Measurements from ENCODE around the gene DOK6. TPM values are rescaled to one million over a fixed set of nuclear protein-coding genes. Genes with fewer than 3 reads are reported as not detected.

The DOK6 gene
- total RNA-seq, 2 experiments from 2014 or later, result not detected

DNA sequence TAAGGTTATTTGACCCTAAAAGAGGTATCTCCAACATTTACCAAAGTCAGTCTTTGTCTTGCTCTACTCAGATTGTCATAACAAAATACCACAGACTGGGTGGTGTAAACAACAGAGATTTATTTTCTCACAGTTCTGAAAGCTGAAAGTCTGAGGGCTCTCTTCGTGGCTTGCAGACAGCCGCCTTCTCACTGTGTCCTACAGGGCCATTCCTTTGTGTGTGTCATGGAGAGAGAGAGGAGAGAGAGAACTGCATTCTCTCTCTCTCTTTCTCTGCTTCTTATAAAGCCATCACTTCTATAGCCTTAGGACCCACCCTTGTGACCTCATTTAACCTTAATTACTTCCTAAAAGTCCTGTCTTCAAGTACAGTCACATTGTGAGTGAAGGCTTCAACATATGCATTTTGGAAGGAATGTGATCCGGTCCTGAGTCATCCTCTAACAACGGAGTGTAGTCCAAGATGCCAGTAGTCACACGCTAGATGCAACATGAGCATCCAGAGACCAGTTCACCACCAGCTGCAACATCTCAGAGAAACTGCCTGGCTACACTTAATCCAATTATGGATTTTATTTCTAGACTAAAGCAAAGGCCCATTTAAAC lies 416.8 kb downstream of the DOK6 start:
- H3K36me3 Mint-ChIP-seq (ENCODE audit: low read depth), result peaks cover 64% of the 10 kb centered on the region
- CTCF ChIA-PET, result no interaction called here
- intact Hi-C loops (cut with DNase I, micrococcal nuclease), result no loop called here
- H3K4me3 ChIP-seq (ENCODE audit: low read length), result no peak overlapping the region
- no peak overlapping the region for H3K4me3 Mint-ChIP-seq
- DNase-seq (no peak), ATAC-seq (ENCODE audit: poor library complexity) (no peak)
- no peaks in the 10 kb centered on the region for H3K9me3 ChIP-seq (ENCODE audit: control insufficient read depth in 1 of 2, insufficient read depth in 1 of 2, low read length in 2 of 2)
- H3K4me1 Mint-ChIP-seq (ENCODE audit: low read depth), result no peaks in the 10 kb centered on the region
- H3K36me3 ChIP-seq (ENCODE audit: insufficient read depth, low read length), result no peaks in the 10 kb centered on the region
- no peak for TF ChIP-seq CTCF (IDR thresholded peaks at IDR 0.05)
- H3K27ac ChIP-seq (ENCODE audit: low read depth in 1 of 2, low read length in 2 of 2), result no peak overlapping the region
- H3K27me3 ChIP-seq (ENCODE audit: control insufficient read depth in 1 of 2, insufficient read depth in 2 of 2, low read length in 2 of 2), result no peaks in the 10 kb centered on the region
- H3K27me3 Mint-ChIP-seq, result no peaks in the 10 kb centered on the region
- POLR2A ChIA-PET, result no interaction called here
- no peaks in the 10 kb centered on the region for H3K4me1 ChIP-seq (ENCODE audit: insufficient read depth, low read length)
- no peak overlapping the region for H3K27ac Mint-ChIP-seq
- H3K9me3 Mint-ChIP-seq, result no peaks in the 10 kb centered on the region

GRCh38 chr18:69819460-69819859 lies 418.8 kb downstream of the DOK6 start:
- H3K36me3 ChIP-seq (ENCODE audit: insufficient read depth, low read length), result peaks cover 3% of the 10 kb centered on the region
- H3K27me3 ChIP-seq (ENCODE audit: control insufficient read depth in 1 of 2, insufficient read depth in 2 of 2, low read length in 2 of 2), result no peaks in the 10 kb centered on the region
- H3K9me3 Mint-ChIP-seq, result no peaks in the 10 kb centered on the region
- ATAC-seq (ENCODE audit: poor library complexity), result no peak
- no peaks in the 10 kb centered on the region for H3K27me3 Mint-ChIP-seq
- H3K4me3 Mint-ChIP-seq, result no peak overlapping the region
- TF ChIP-seq CTCF (IDR thresholded peaks at IDR 0.05), result no peak
- H3K4me3 ChIP-seq (ENCODE audit: low read length), result no peak overlapping the region
- no peak for DNase-seq
- intact Hi-C loops (cut with DNase I, micrococcal nuclease), result no loop called here
- H3K27ac ChIP-seq (ENCODE audit: low read depth in 1 of 2, low read length in 2 of 2), result no peak overlapping the region
- H3K4me1 ChIP-seq (ENCODE audit: insufficient read depth, low read length), result no peaks in the 10 kb centered on the region
- ChIA-PET POLR2A (no interaction called here), CTCF (no interaction called here)
- no peaks in the 10 kb centered on the region for H3K9me3 ChIP-seq (ENCODE audit: control insufficient read depth in 1 of 2, insufficient read depth in 1 of 2, low read length in 2 of 2)
- no peak overlapping the region for H3K27ac Mint-ChIP-seq
- peaks cover 54% of the 10 kb centered on the region for H3K36me3 Mint-ChIP-seq (ENCODE audit: low read depth)
- no peaks in the 10 kb centered on the region for H3K4me1 Mint-ChIP-seq (ENCODE audit: low read depth)

DNA sequence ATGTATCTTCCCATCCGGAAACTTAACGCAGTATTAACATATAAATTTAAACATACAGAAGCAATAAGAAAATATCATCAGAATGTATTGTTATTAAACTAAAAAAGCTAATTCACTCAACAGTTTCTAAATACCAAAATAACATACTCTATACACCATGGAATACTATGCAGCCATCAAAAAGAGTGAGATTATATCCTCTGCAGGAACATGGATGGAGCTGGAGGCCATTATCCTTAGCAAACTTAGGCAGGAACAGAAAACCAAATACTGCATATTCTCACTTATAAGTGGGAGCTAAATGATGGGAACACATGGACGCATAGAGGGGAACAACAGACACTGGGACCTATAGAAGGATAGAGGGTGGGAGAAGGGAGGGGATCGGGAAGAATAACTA lies 419.9 kb downstream of the DOK6 start:
- H3K4me3 ChIP-seq (ENCODE audit: low read length), result no peak overlapping the region
- Mint-ChIP-seq H3K9me3 (no peaks in the 10 kb centered on the region), H3K4me1 (ENCODE audit: low read depth) (no peaks in the 10 kb centered on the region), H3K27ac (no peak overlapping the region), H3K36me3 (ENCODE audit: low read depth) (peaks cover 55% of the 10 kb centered on the region), H3K4me3 (no peak overlapping the region), H3K27me3 (no peaks in the 10 kb centered on the region)
- H3K36me3 ChIP-seq (ENCODE audit: insufficient read depth, low read length), result peaks cover 3% of the 10 kb centered on the region
- POLR2A ChIA-PET, result interaction anchor here (0.6 kb wide), 1 partner anchor 1019 kb away, joined by 4 read pairs; no protein-coding TSS in a partner anchor
- H3K27ac ChIP-seq (ENCODE audit: low read depth in 1 of 2, low read length in 2 of 2), result no peak overlapping the region
- H3K4me1 ChIP-seq (ENCODE audit: insufficient read depth, low read length), result no peaks in the 10 kb centered on the region
- H3K27me3 ChIP-seq (ENCODE audit: control insufficient read depth in 1 of 2, insufficient read depth in 2 of 2, low read length in 2 of 2), result no peaks in the 10 kb centered on the region
- DNase-seq (no peak), ATAC-seq (ENCODE audit: poor library complexity) (no peak)
- CTCF ChIA-PET, result no interaction called here
- intact Hi-C loops (cut with DNase I, micrococcal nuclease), result no loop called here
- no peaks in the 10 kb centered on the region for H3K9me3 ChIP-seq (ENCODE audit: control insufficient read depth in 1 of 2, insufficient read depth in 1 of 2, low read length in 2 of 2)
- TF ChIP-seq CTCF (IDR thresholded peaks at IDR 0.05), result no peak

All from CD4-positive, alpha-beta T cell (primary cell).